Neural cell (in vitro differentiated cells): ENCODE measurements around the gene DAND5.
A peak's percentile ranks its signal among the peaks of the same experiment; 100 is the strongest.

Experiments
- EP300 ChIP-seq: fragments of 450-650 bp; conservative IDR thresholded peaks from 2 replicates; pipeline ENCODE4 v1.6.1; 2014; ENCODE audit warnings: antibody characterized with exemption, mild to moderate bottlenecking, moderate library complexity; ENCODE audit not compliant: poor library complexity, severe bottlenecking
- POLR2AphosphoS5 ChIP-seq: IDR thresholded peaks from 2 replicates; pipeline ENCODE4 v1.6.1; 2012
- TF ChIP-seq, protein P1 (sequence below): fragments of 450-650 bp; IDR thresholded peaks from 2 replicates; pipeline ENCODE4 v1.5.1; 2014; ENCODE audit warnings: antibody characterized with exemption, mild to moderate bottlenecking, moderate library complexity; ENCODE audit not compliant: poor library complexity, severe bottlenecking
- TF ChIP-seq, protein P2 (sequence below): IDR thresholded peaks from 2 replicates; pipeline ENCODE4 v1.6.1; 2012; ENCODE audit warnings: borderline replicate concordance

DNA sequence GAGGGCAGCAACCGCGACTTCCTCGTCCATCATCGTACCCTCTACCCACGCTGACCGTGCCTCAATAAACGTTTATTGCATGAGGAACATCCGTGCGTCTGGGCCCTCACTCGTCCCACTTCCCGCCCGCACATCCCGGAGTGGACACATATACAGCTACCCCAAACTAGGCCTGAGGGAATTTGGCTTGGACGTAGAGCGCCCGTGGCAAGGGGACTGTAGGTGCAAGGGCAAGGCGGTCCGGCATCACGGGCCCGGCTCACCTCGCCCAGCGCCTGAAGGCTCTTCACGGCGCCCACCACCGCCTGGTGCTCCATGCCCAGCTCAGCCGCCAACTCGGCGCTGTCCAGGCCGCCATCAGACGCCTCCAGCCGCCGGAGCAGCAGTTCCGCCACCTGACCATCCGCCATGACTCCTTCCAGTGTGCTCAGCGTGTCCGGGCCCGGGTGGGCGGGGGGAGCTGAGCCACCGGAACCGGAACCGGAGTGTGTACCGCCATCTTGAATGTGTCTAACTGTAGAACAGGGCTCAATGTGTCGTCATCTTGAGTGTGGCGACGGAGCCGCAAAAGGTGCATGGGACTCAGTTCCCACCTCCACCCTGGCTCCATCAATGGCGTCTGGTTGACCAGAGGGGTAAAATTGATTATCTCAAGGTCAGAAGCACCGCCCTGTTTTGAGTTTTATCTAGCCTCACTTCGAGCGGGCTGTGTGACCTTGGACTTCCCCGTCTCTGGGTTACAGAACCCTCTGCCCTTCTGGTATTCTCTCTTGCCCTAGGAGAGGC is 35.9 kb upstream of the DAND5 start, which contains the start of gene FARSA:
- TF ChIP-seq, protein P1, sequence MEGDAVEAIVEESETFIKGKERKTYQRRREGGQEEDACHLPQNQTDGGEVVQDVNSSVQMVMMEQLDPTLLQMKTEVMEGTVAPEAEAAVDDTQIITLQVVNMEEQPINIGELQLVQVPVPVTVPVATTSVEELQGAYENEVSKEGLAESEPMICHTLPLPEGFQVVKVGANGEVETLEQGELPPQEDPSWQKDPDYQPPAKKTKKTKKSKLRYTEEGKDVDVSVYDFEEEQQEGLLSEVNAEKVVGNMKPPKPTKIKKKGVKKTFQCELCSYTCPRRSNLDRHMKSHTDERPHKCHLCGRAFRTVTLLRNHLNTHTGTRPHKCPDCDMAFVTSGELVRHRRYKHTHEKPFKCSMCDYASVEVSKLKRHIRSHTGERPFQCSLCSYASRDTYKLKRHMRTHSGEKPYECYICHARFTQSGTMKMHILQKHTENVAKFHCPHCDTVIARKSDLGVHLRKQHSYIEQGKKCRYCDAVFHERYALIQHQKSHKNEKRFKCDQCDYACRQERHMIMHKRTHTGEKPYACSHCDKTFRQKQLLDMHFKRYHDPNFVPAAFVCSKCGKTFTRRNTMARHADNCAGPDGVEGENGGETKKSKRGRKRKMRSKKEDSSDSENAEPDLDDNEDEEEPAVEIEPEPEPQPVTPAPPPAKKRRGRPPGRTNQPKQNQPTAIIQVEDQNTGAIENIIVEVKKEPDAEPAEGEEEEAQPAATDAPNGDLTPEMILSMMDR, result peak; percentile 22
- no peak for TF ChIP-seq EP300
- TF ChIP-seq POLR2AphosphoS5, result peak; percentile 100
- TF ChIP-seq, protein P2, sequence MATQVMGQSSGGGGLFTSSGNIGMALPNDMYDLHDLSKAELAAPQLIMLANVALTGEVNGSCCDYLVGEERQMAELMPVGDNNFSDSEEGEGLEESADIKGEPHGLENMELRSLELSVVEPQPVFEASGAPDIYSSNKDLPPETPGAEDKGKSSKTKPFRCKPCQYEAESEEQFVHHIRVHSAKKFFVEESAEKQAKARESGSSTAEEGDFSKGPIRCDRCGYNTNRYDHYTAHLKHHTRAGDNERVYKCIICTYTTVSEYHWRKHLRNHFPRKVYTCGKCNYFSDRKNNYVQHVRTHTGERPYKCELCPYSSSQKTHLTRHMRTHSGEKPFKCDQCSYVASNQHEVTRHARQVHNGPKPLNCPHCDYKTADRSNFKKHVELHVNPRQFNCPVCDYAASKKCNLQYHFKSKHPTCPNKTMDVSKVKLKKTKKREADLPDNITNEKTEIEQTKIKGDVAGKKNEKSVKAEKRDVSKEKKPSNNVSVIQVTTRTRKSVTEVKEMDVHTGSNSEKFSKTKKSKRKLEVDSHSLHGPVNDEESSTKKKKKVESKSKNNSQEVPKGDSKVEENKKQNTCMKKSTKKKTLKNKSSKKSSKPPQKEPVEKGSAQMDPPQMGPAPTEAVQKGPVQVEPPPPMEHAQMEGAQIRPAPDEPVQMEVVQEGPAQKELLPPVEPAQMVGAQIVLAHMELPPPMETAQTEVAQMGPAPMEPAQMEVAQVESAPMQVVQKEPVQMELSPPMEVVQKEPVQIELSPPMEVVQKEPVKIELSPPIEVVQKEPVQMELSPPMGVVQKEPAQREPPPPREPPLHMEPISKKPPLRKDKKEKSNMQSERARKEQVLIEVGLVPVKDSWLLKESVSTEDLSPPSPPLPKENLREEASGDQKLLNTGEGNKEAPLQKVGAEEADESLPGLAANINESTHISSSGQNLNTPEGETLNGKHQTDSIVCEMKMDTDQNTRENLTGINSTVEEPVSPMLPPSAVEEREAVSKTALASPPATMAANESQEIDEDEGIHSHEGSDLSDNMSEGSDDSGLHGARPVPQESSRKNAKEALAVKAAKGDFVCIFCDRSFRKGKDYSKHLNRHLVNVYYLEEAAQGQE, result peak; percentile 18
